ENCODE measurements around the gene PADI2.
A peak's percentile ranks its signal among the peaks of the same experiment; 100 is the strongest.

PADI2 gene

DNA sequence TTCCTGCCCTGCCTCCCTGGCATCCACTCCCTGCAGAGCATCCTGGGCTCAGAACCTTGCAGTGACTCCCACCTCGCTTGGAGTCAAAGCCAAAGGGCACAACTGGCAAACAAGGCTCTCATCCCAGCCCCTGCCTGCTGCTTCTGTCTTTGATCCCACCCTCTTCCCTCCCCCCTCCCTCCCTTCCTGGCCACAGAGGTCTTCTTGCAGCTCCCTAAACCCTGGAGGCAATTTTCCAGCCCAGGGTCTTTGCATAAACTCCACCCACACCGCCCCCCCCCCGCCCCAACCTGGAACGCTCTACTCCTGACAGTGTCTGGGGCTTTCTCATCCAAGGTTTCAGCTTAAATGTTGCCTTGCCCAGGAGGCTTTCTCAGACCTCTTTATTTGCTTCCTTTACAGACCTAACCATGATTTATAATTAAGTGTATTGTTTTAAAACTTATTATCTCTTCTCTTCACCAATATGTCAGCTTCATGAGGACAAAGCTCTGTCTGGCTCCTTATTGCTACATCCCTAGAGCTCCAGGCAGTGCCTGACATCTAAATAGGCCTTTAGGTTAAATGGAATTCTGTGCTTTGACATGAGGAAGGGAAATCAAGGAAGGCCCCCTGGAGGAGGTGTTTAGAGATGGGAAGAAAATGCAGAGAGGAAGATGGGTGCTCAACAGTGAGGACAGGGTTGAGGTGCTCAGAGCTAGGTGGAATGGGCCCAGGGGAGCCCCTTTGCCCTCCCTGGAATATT lies 48.0 kb upstream of the PADI2 start:
- no peak overlapping the region for H3K4me2 ChIP-seq (ENCODE audit: low read length, poor library complexity, severe bottlenecking)
- peak overlapping the region; percentile 82 for H2AK5ac ChIP-seq (ENCODE audit: low read length, severe bottlenecking)
- H3K14ac ChIP-seq (ENCODE audit: low read length in 2 of 2) = no peak overlapping the region
- H4K8ac ChIP-seq (ENCODE audit: low read length) = no peak overlapping the region
- no peak overlapping the region for H2AFZ ChIP-seq (ENCODE audit: low read depth, low read length)
- no peak overlapping the region for H2BK120ac ChIP-seq (ENCODE audit: low read depth, low read length)
- H2BK15ac ChIP-seq (ENCODE audit: low read depth, poor library complexity, severe bottlenecking) = no peak overlapping the region
- no peak overlapping the region for H4K91ac ChIP-seq (ENCODE audit: low read length)
- peaks cover 0 to 32% of the 10 kb centered on the region in 2 experiments for H3K27me3 ChIP-seq (ENCODE audit: control insufficient read depth in 1 of 2, insufficient read depth in 1 of 2, low read length in 2 of 2)
- DNase-seq = no peak
- peak overlapping the region in 1 of 2 experiments; percentile 18 for H3K18ac ChIP-seq (ENCODE audit: low read depth in 1 of 2, low read length in 2 of 2)
- peak overlapping the region; percentile 95 for H3K27ac ChIP-seq (ENCODE audit: low read length, poor library complexity, severe bottlenecking)
- peaks cover 19% of the 10 kb centered on the region for H3K4me1 ChIP-seq (ENCODE audit: control insufficient read depth, insufficient read depth, low read depth, low read length)
- no peak overlapping the region for H3K23ac ChIP-seq (ENCODE audit: low read length in 2 of 2)
- H3K36me3 ChIP-seq (ENCODE audit: control insufficient read depth in 1 of 2, insufficient read depth in 2 of 2, low read depth in 1 of 2, low read length in 2 of 2) = no peaks in the 10 kb centered on the region
- no peaks in the 10 kb centered on the region for H3K79me1 ChIP-seq (replicated peaks; ENCODE audit: low read length, poor library complexity, severe bottlenecking)
- H3K4ac ChIP-seq (ENCODE audit: low read depth in 1 of 2, low read length in 2 of 2) = no peak overlapping the region
- H2BK12ac ChIP-seq (ENCODE audit: low read length in 2 of 2) = peak overlapping the region in 1 of 2 experiments; percentile 59
- no peak overlapping the region for H3K9ac ChIP-seq (ENCODE audit: low read length)
- no peaks in the 10 kb centered on the region for H3K9me3 ChIP-seq (ENCODE audit: control insufficient read depth, low read length)
- H3K4me3 ChIP-seq (ENCODE audit: insufficient read depth in 1 of 2, low read depth in 1 of 2, low read length in 2 of 2) = no peak overlapping the region
- WGBS = 16% methylated on average over 4 of the region's 4 CpGs
- H2BK5ac ChIP-seq (ENCODE audit: low read depth, low read length, poor library complexity, severe bottlenecking) = peak overlapping the region; percentile 92

DNA sequence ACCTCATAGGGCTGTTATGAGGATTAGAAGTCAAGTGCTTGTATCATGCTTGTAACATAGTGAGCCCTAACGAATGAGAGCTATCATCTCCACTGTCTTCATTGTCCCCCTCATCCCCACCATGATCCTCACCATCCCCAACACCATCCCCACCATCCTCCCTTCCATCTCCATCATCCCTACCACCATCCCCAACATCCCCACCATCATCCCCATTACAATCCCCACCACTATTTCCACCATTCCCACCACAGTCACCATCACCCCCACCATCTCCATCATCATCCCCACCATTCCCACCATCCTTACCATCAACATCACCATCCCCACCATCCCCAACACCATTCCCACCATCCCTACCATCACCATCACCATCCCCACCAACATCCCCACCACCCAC lies 46.6 kb upstream of the PADI2 start:
- no peaks in the 10 kb centered on the region for H3K36me3 ChIP-seq (ENCODE audit: control insufficient read depth in 1 of 2, insufficient read depth in 2 of 2, low read depth in 1 of 2, low read length in 2 of 2)
- peak overlapping the region in 1 of 2 experiments; percentile 15 for H3K14ac ChIP-seq (ENCODE audit: low read length in 2 of 2)
- H2BK15ac ChIP-seq (ENCODE audit: low read depth, poor library complexity, severe bottlenecking) = no peak overlapping the region
- no peak overlapping the region for H3K9ac ChIP-seq (ENCODE audit: low read length)
- peaks cover 21% of the 10 kb centered on the region for H3K4me1 ChIP-seq (ENCODE audit: control insufficient read depth, insufficient read depth, low read depth, low read length)
- peaks cover 0 to 42% of the 10 kb centered on the region in 2 experiments for H3K27me3 ChIP-seq (ENCODE audit: control insufficient read depth in 1 of 2, insufficient read depth in 1 of 2, low read length in 2 of 2)
- H3K27ac ChIP-seq (ENCODE audit: low read length, poor library complexity, severe bottlenecking) = no peak overlapping the region
- H2AK5ac ChIP-seq (ENCODE audit: low read length, severe bottlenecking) = peak overlapping the region; percentile 65
- H2BK12ac ChIP-seq (ENCODE audit: low read length in 2 of 2) = no peak overlapping the region
- DNase-seq = no peak
- no peak overlapping the region for H3K18ac ChIP-seq (ENCODE audit: low read depth in 1 of 2, low read length in 2 of 2)
- H3K4ac ChIP-seq (ENCODE audit: low read depth in 1 of 2, low read length in 2 of 2) = no peak overlapping the region
- H3K4me3 ChIP-seq (ENCODE audit: insufficient read depth in 1 of 2, low read depth in 1 of 2, low read length in 2 of 2) = no peak overlapping the region
- no peak overlapping the region for H4K8ac ChIP-seq (ENCODE audit: low read length)
- WGBS = 76% methylated on average over 1 of the region's 1 CpG
- no peaks in the 10 kb centered on the region for H3K9me3 ChIP-seq (ENCODE audit: control insufficient read depth, low read length)
- H3K4me2 ChIP-seq (ENCODE audit: low read length, poor library complexity, severe bottlenecking) = no peak overlapping the region
- no peak overlapping the region for H4K91ac ChIP-seq (ENCODE audit: low read length)
- H2AFZ ChIP-seq (ENCODE audit: low read depth, low read length) = no peak overlapping the region
- H2BK120ac ChIP-seq (ENCODE audit: low read depth, low read length) = no peak overlapping the region
- H2BK5ac ChIP-seq (ENCODE audit: low read depth, low read length, poor library complexity, severe bottlenecking) = no peak overlapping the region
- no peaks in the 10 kb centered on the region for H3K79me1 ChIP-seq (replicated peaks; ENCODE audit: low read length, poor library complexity, severe bottlenecking)
- no peak overlapping the region for H3K23ac ChIP-seq (ENCODE audit: low read length in 2 of 2)

DNA sequence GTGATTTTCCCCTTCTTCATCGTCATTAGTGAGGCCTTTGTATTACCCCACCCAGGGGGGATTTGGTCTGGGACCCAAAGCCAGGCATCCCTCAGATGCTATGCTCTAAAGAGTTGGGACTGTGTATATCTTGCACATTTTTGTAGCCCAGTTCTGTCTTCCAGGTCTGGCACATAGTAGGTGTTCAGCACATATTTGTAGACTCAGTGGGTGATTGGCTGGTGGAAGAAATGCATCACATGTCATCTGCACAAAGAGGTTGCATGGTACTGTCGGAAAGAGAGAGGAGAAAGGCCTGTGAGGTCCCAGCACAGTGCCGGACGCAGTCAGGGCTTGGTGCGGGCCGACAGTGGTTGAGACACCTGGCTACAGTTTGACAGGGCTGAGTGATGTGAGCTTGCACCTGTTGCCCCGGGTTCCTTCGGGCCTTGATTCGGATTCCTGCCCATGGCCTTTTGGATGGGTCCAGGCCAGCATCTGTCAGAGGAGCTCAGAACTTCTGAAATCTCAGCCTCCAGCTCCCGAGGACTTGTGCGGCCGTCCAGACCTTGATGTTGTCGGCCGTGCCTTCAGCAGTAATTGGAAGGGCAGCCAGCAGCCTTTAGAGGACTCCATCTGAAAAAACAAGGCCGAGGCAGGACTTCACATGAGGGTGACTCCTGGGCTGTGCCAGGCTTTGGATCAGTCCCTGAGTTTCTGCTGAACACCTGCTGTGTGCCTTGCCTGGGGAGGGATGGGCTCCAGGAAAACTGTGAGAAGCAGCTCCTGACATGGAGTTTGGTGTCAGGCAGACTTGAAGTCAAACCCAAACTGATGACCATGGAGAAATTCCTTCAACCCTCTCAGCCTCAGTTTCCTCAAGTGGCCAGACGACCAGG lies 44.8 kb upstream of the PADI2 start:
- peak overlapping the region in 1 of 2 experiments; percentile 21 for H3K14ac ChIP-seq (ENCODE audit: low read length in 2 of 2)
- H3K4me2 ChIP-seq (ENCODE audit: low read length, poor library complexity, severe bottlenecking) = no peak overlapping the region
- H2BK120ac ChIP-seq (ENCODE audit: low read depth, low read length) = no peak overlapping the region
- no peak overlapping the region for H3K18ac ChIP-seq (ENCODE audit: low read depth in 1 of 2, low read length in 2 of 2)
- H3K4me3 ChIP-seq (ENCODE audit: insufficient read depth in 1 of 2, low read depth in 1 of 2, low read length in 2 of 2) = no peak overlapping the region
- H2AK5ac ChIP-seq (ENCODE audit: low read length, severe bottlenecking) = peak overlapping the region; percentile 33
- no peak overlapping the region for H2AFZ ChIP-seq (ENCODE audit: low read depth, low read length)
- H3K79me1 ChIP-seq (replicated peaks; ENCODE audit: low read length, poor library complexity, severe bottlenecking) = no peaks in the 10 kb centered on the region
- no peak overlapping the region for H4K91ac ChIP-seq (ENCODE audit: low read length)
- WGBS = 89% methylated on average over 16 of the region's 16 CpGs
- no peak overlapping the region for H3K4ac ChIP-seq (ENCODE audit: low read depth in 1 of 2, low read length in 2 of 2)
- no peak overlapping the region for H3K23ac ChIP-seq (ENCODE audit: low read length in 2 of 2)
- no peak overlapping the region for H3K9ac ChIP-seq (ENCODE audit: low read length)
- no peak overlapping the region for H4K8ac ChIP-seq (ENCODE audit: low read length)
- H2BK12ac ChIP-seq (ENCODE audit: low read length in 2 of 2) = peak overlapping the region in 1 of 2 experiments; percentile 13
- H3K9me3 ChIP-seq (ENCODE audit: control insufficient read depth, low read length) = no peaks in the 10 kb centered on the region
- no peak overlapping the region for H2BK15ac ChIP-seq (ENCODE audit: low read depth, poor library complexity, severe bottlenecking)
- H3K27ac ChIP-seq (ENCODE audit: low read length, poor library complexity, severe bottlenecking) = no peak overlapping the region
- no peaks in the 10 kb centered on the region for H3K36me3 ChIP-seq (ENCODE audit: control insufficient read depth in 1 of 2, insufficient read depth in 2 of 2, low read depth in 1 of 2, low read length in 2 of 2)
- peaks cover 20% of the 10 kb centered on the region for H3K4me1 ChIP-seq (ENCODE audit: control insufficient read depth, insufficient read depth, low read depth, low read length)
- H2BK5ac ChIP-seq (ENCODE audit: low read depth, low read length, poor library complexity, severe bottlenecking) = no peak overlapping the region
- DNase-seq = no peak
- peaks cover 0 to 47% of the 10 kb centered on the region in 2 experiments for H3K27me3 ChIP-seq (ENCODE audit: control insufficient read depth in 1 of 2, insufficient read depth in 1 of 2, low read length in 2 of 2)

DNA sequence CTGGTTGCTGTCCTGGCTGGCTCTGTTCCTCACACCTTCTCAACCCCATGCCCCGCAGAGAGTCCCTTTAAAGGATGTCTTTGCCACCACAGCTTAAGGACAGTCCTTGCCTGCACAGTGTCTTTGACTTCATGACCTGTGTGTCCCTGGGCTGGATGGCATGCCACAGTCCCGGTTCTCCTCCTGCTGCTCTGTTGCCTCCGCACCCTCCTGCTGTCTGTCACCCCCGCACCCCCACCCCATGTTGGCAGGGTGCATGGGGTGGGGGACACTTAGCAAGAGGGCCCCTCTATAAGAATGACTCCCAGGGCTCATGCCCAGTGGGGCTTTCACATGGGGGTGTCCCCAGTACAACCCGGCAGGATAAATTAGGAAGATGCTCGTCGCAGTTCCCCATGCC lies 44.1 kb upstream of the PADI2 start:
- Histone ChIP-seq H3K4ac (ENCODE audit: low read depth in 1 of 2, low read length in 2 of 2) (no peak overlapping the region), H4K91ac (ENCODE audit: low read length) (no peak overlapping the region), H3K9ac (ENCODE audit: low read length) (no peak overlapping the region), H3K27ac (ENCODE audit: low read length, poor library complexity, severe bottlenecking) (no peak overlapping the region), H3K14ac (ENCODE audit: low read length in 2 of 2) (no peak overlapping the region), H4K8ac (ENCODE audit: low read length) (no peak overlapping the region), H3K4me2 (ENCODE audit: low read length, poor library complexity, severe bottlenecking) (no peak overlapping the region), H2BK120ac (ENCODE audit: low read depth, low read length) (no peak overlapping the region), H3K79me1 (replicated peaks; ENCODE audit: low read length, poor library complexity, severe bottlenecking) (no peaks in the 10 kb centered on the region), H3K36me3 (ENCODE audit: control insufficient read depth in 1 of 2, insufficient read depth in 2 of 2, low read depth in 1 of 2, low read length in 2 of 2) (no peaks in the 10 kb centered on the region), H3K27me3 (ENCODE audit: control insufficient read depth in 1 of 2, insufficient read depth in 1 of 2, low read length in 2 of 2) (peaks cover 0 to 52% of the 10 kb centered on the region in 2 experiments), H3K9me3 (ENCODE audit: control insufficient read depth, low read length) (no peaks in the 10 kb centered on the region), H3K23ac (ENCODE audit: low read length in 2 of 2) (no peak overlapping the region), H3K4me1 (ENCODE audit: control insufficient read depth, insufficient read depth, low read depth, low read length) (peaks cover 20% of the 10 kb centered on the region), H3K18ac (ENCODE audit: low read depth in 1 of 2, low read length in 2 of 2) (no peak overlapping the region), H2AK5ac (ENCODE audit: low read length, severe bottlenecking) (peak overlapping the region; percentile 72), H2BK15ac (ENCODE audit: low read depth, poor library complexity, severe bottlenecking) (no peak overlapping the region), H2BK12ac (ENCODE audit: low read length in 2 of 2) (no peak overlapping the region), H2AFZ (ENCODE audit: low read depth, low read length) (no peak overlapping the region), H3K4me3 (ENCODE audit: insufficient read depth in 1 of 2, low read depth in 1 of 2, low read length in 2 of 2) (no peak overlapping the region), H2BK5ac (ENCODE audit: low read depth, low read length, poor library complexity, severe bottlenecking) (no peak overlapping the region)
- 96% methylated on average over 7 of the region's 7 CpGs for WGBS
- DNase-seq = no peak

All from mesenchymal stem cell (in vitro differentiated cells and primary cell).